Measurements from ENCODE around the gene DKKL1.

GRCh38 chr19:49371184-49371583 lies 7.5 kb downstream of the DKKL1 start:
- no peak for TF ChIP-seq CTCF (IDR thresholded peaks at IDR 0.05)
- TF ChIP-seq POLR2A (IDR thresholded peaks at IDR 0.05) = no peak
- TF ChIP-seq POLR2AphosphoS5 (IDR thresholded peaks at IDR 0.05) = no peak
- TF ChIP-seq EP300 (IDR thresholded peaks at IDR 0.05; ENCODE audit: low read depth) = no peak

Data from transverse colon (tissue), 4 donors.